HCT116 (cell line): ENCODE measurements around the gene CUBN. TPM values are rescaled to one million over a fixed set of nuclear protein-coding genes. Genes with fewer than 3 reads are reported as not detected.

Experiments
- ATAC-seq: fragments of 200-7000 bp; cut with Tn5 transposase; 2 replicates; pipeline ENCODE4 v1.9.1; 2020; ENCODE audit warnings: mild to moderate bottlenecking, moderate library complexity
- BruUV-seq: library from RNA; stranded (reverse); fragments of 400-500 nt; replicated peaks from 2 replicates; lab custom pipeline; 2021; lab: Mats Ljungman, UMichigan
- CTCF ChIA-PET: fragments of 300-600 bp; sonication (Branson Sonifier 250); formaldehyde crosslinking; loops from one replicate; lab custom pipeline; 2021; ENCODE audit warnings: antibody characterized with exemption; lab: Charles Lee
- POLR2A ChIA-PET: fragments of 300-600, 350-600 bp; sonication (Branson Sonifier 250); formaldehyde crosslinking; loops from one replicate; lab custom pipeline; 2021; ENCODE audit warnings: antibody characterized with exemption; lab: Charles Lee
- RAD21 ChIA-PET, 2 experiments: fragments of 300-600 bp; sonication (Branson Sonifier 250); formaldehyde crosslinking; loops; one replicate each; lab custom pipeline; 2023; ENCODE audit warnings: low total read pairs in 2 of 2; ENCODE audit not compliant: uncharacterized antibody in 2 of 2, unreplicated experiment in 2 of 2, low non-redundant PET in 1 of 2; lab: Charles Lee
- DNase-seq: peaks from one replicate; pipeline ENCODE4 v3.0.0-alpha.2; 2010; ENCODE audit warnings: low read depth, low spot score
- H2AFZ ChIP-seq: fragments of 200-600 bp; shearing (Covaris generic), sonication (generic); 2 replicates; pipeline ENCODE4 v1.6.1; 2017; ENCODE audit warnings: low read depth, mixed run types, mixed read lengths, antibody characterized with exemption, low read length; ENCODE audit not compliant: poor library complexity, severe bottlenecking
- H3K27ac ChIP-seq: 2 replicates; pipeline ENCODE4 v1.5.1; 2012; ENCODE audit warnings: low read depth, low read length
- H3K27me3 ChIP-seq: fragments of 200-600 bp; sonication (generic); 2 replicates; pipeline ENCODE4 v1.6.1; 2016; ENCODE audit warnings: mixed run types, low read length, mixed read lengths; ENCODE audit not compliant: insufficient read depth
- H3K36me3 ChIP-seq, 2 experiments: fragments of 200-500 bp in 1 of 2; fragments of 200-600 bp in 1 of 2; sonication (Bioruptor generic) in 1 of 2; sonication (generic) in 1 of 2; 2 replicates each; pipeline versions ENCODE4 v1.5.1 to v1.6.1; 2014 to 2016; ENCODE audit warnings: low read length in 2 of 2, inconsistent platforms in 1 of 2, mixed read lengths in 1 of 2, mixed run types in 1 of 2; ENCODE audit not compliant: insufficient read depth in 2 of 2, control insufficient read depth in 1 of 2
- H3K4me1 ChIP-seq, 2 experiments: fragments of 200-600 bp in 1 of 2; sonication (generic) in 1 of 2; 2 replicates each; pipeline versions ENCODE4 v1.5.1 to v1.6.1; 2012 to 2017; ENCODE audit warnings: low read length in 2 of 2, inconsistent platforms in 1 of 2, mild to moderate bottlenecking in 1 of 2, mixed read lengths in 1 of 2, mixed run types in 1 of 2, moderate library complexity in 1 of 2; ENCODE audit not compliant: insufficient read depth in 2 of 2, control insufficient read depth in 1 of 2
- H3K4me2 ChIP-seq: fragments of 200-600 bp; sonication (generic); 2 replicates; pipeline ENCODE4 v1.6.1; 2017; ENCODE audit warnings: mixed run types, low read length, mixed read lengths
- H3K4me3 ChIP-seq, 2 experiments: fragments of 200-600 bp in 1 of 2; sonication (generic) in 1 of 2; replicated peaks in 1 of 2; 2 replicates each; pipeline ENCODE4 v1.5.1; 2011 to 2016; ENCODE audit warnings: low read length in 2 of 2, control low read depth in 1 of 2, low read depth in 1 of 2, mild to moderate bottlenecking in 1 of 2, mixed read lengths in 1 of 2, mixed run types in 1 of 2
- H3K79me2 ChIP-seq: fragments of 200-600 bp; sonication (generic); 2 replicates; pipeline ENCODE4 v1.6.1; 2017; ENCODE audit warnings: mild to moderate bottlenecking, mixed run types, low read length, moderate library complexity, mixed read lengths; ENCODE audit not compliant: insufficient read depth
- H3K9ac ChIP-seq: fragments of 200-600 bp; sonication (generic); 2 replicates; pipeline ENCODE4 v1.6.1; 2016; ENCODE audit warnings: low read length, mixed read lengths
- H3K9me2 ChIP-seq: fragments of 200-600 bp; sonication (generic), shearing (Covaris generic); 2 replicates; pipeline ENCODE4 v1.6.1; 2017; ENCODE audit warnings: mixed run types, mild to moderate bottlenecking, moderate library complexity; ENCODE audit not compliant: insufficient read depth
- H3K9me3 ChIP-seq, 2 experiments: fragments of 200-500 bp in 1 of 2; fragments of 200-600 bp in 1 of 2; sonication (Bioruptor generic) in 1 of 2; sonication (generic) in 1 of 2; 2 replicates each; pipeline ENCODE4 v1.6.1; 2014 to 2017; ENCODE audit warnings: low read length in 2 of 2, mixed read lengths in 2 of 2, inconsistent platforms in 1 of 2, low read depth in 1 of 2, mild to moderate bottlenecking in 1 of 2, mixed run types in 1 of 2, moderate library complexity in 1 of 2; ENCODE audit not compliant: control insufficient read depth in 1 of 2, insufficient read depth in 1 of 2
- H4K20me1 ChIP-seq: fragments of 200-600 bp; sonication (generic), shearing (Covaris generic); 2 replicates; pipeline ENCODE4 v1.6.1; 2017; ENCODE audit warnings: mixed run types, mild to moderate bottlenecking, moderate library complexity; ENCODE audit not compliant: insufficient read depth
- CEBPB ChIP-seq: IDR thresholded peaks from 2 replicates; pipeline ENCODE4 v1.6.1; 2012; ENCODE audit warnings: low read depth
- EGR1 ChIP-seq: IDR thresholded peaks from 2 replicates; pipeline ENCODE4 v1.6.1; 2012; ENCODE audit warnings: low read depth
- ELF1 ChIP-seq: IDR thresholded peaks from 2 replicates; pipeline ENCODE4 v1.6.1; 2012; ENCODE audit warnings: low read depth, borderline replicate concordance
- EZH2 ChIP-seq: fragments of 200-600 bp; sonication (generic); IDR thresholded peaks from 2 replicates; pipeline ENCODE4 v1.6.1; 2017; ENCODE audit warnings: antibody characterized with exemption, mixed run types
- EZH2phosphoT487 ChIP-seq: fragments of 200-600 bp; IDR thresholded peaks from 2 replicates; pipeline ENCODE4 v1.6.1; 2018; ENCODE audit warnings: antibody characterized with exemption, borderline replicate concordance
- FOSL1 ChIP-seq: IDR thresholded peaks from 2 replicates; pipeline ENCODE4 v1.6.1; 2012; ENCODE audit warnings: low read depth
- JUND ChIP-seq: IDR thresholded peaks from 2 replicates; pipeline ENCODE4 v1.6.1; 2012
- POLR2A ChIP-seq: IDR thresholded peaks from 2 replicates; pipeline ENCODE4 v1.7.0; 2011; ENCODE audit warnings: borderline replicate concordance; ENCODE audit not compliant: insufficient read depth, insufficient read length; ENCODE audit errors: extremely low read depth
- POLR2AphosphoS5 ChIP-seq: IDR thresholded peaks from 2 replicates; pipeline ENCODE4 v1.6.1; 2011; ENCODE audit warnings: mild to moderate bottlenecking, low read depth, low read length, moderate library complexity
- RAD21 ChIP-seq: IDR thresholded peaks from 2 replicates; pipeline ENCODE4 v1.6.1; 2012; ENCODE audit warnings: low read depth, mild to moderate bottlenecking
- SP1 ChIP-seq: IDR thresholded peaks from 2 replicates; pipeline ENCODE4 v1.6.1; 2012; ENCODE audit warnings: low read depth
- SRF ChIP-seq: IDR thresholded peaks from 2 replicates; pipeline ENCODE4 v1.6.1; 2012; ENCODE audit warnings: low read depth
- TCF7L2 ChIP-seq: IDR thresholded peaks from 2 replicates; pipeline ENCODE4 v1.7.0; 2011; ENCODE audit warnings: borderline replicate concordance, inconsistent platforms; ENCODE audit not compliant: insufficient read depth, insufficient read length; ENCODE audit errors: extremely low read depth
- YY1 ChIP-seq: IDR thresholded peaks from 2 replicates; pipeline ENCODE4 v1.6.1; 2011; ENCODE audit warnings: low read length, low read depth, moderate library complexity, mild to moderate bottlenecking; ENCODE audit not compliant: insufficient replicate concordance; ENCODE audit errors: extremely low read depth
- ZNF274 ChIP-seq: fragments of 200-500 bp; sonication (Bioruptor generic); IDR thresholded peaks from 2 replicates; pipeline ENCODE4 v1.6.1; 2014; ENCODE audit warnings: mild to moderate bottlenecking, low read depth, low read length, inconsistent platforms
- intact Hi-C: fragments of 100-400 bp; cut with micrococcal nuclease; formaldehyde crosslinking; loops from 2 replicates; pipeline ENCODE4 v1.10.0; 2022
- total RNA-seq: library from RNA; stranded (reverse); gene quantifications from one replicate; pipeline ENCODE4 v1.2.1, GENCODE V29; 2021; ENCODE audit not compliant: unreplicated experiment
- TF ChIP-seq, protein P1 (sequence below): IDR thresholded peaks from 2 replicates; pipeline ENCODE4 v1.6.1; 2011; ENCODE audit warnings: mild to moderate bottlenecking, low read length, moderate library complexity; ENCODE audit not compliant: insufficient replicate concordance; ENCODE audit errors: extremely low read depth
- TF ChIP-seq, protein P2 (sequence below), 3 experiments: fragments of 200-600 bp in 1 of 3; sonication (generic) in 1 of 3; IDR thresholded peaks in 2 of 3; conservative IDR thresholded peaks in 1 of 3; 2 replicates each; pipeline ENCODE4 v1.5.1; 2012 to 2017; ENCODE audit warnings: low read depth in 2 of 3, low read length in 2 of 3, antibody characterized with exemption in 1 of 3, borderline replicate concordance in 1 of 3, control low read depth in 1 of 3, mild to moderate bottlenecking in 1 of 3, mixed read lengths in 1 of 3, mixed run types in 1 of 3, moderate library complexity in 1 of 3; ENCODE audit not compliant: insufficient read depth in 1 of 3
- TF ChIP-seq, protein P3 (sequence below): IDR thresholded peaks from 2 replicates; pipeline ENCODE4 v1.6.1; 2012; ENCODE audit warnings: low read depth
- TF ChIP-seq, protein P4 (sequence below): IDR thresholded peaks from 2 replicates; pipeline ENCODE4 v1.6.1; 2012
- TF ChIP-seq, protein P5 (sequence below): IDR thresholded peaks from 2 replicates; pipeline ENCODE4 v1.6.1; 2012

Gene CUBN
- total RNA-seq, 1 experiment from 2014 or later = 1.2 TPM

DNA sequence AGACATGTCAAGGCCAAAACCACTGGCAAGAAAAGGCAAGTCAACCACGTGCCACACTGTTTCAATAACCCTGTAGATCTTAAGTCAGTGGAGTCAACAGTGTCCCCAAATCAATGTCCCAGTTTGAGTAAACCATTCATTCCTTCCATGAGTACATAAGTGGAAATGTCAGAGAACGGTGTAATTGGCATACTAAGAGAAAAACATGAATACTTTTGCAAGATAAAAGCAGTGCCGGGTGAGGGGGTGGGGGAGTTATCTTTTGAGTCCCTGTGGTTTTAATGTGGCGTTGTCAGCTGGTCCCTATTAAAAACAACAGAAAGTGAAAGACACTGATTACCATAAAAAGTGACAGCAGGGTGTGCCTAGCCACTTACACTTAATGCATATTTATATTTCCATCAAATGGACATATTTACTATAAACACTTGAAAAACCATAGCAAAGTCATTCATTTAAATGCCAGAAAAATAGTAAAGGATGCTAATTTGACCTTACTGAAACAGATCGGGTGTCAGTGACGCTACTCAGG lies 350.2 kb downstream of the CUBN start:
- Histone ChIP-seq H3K36me3 (no peaks in the 10 kb centered on the region), H3K9ac (no peak overlapping the region), H3K27ac (no peak overlapping the region), H2AFZ (no peak overlapping the region), H3K27me3 (no peaks in the 10 kb centered on the region), H3K4me1 (no peaks in the 10 kb centered on the region), H3K4me3 (no peak overlapping the region), H3K9me2 (no peaks in the 10 kb centered on the region), H3K9me3 (no peaks in the 10 kb centered on the region), H3K79me2 (no peaks in the 10 kb centered on the region), H3K4me2 (no peak overlapping the region), H4K20me1 (no peaks in the 10 kb centered on the region)
- CTCF ChIA-PET = no interaction called here
- TSS peak; percentile 16 for BruUV-seq
- intact Hi-C loops = loop anchor here (5.0 to 10.0 kb wide), 2 partner anchors 465 to 732 kb away; no protein-coding TSS in a partner anchor
- RAD21 ChIA-PET = no interaction called here
- POLR2A ChIA-PET = no interaction called here
- TF ChIP-seq SRF (no peak), RAD21 (no peak), POLR2A (no peak), CEBPB (no peak), FOSL1 (no peak), EZH2phosphoT487 (no peak), SP1 (no peak), ZNF274 (no peak), JUND (no peak), YY1 (no peak), POLR2AphosphoS5 (no peak), TCF7L2 (no peak), EGR1 (no peak), ELF1 (no peak), EZH2 (no peak)
- TF ChIP-seq, protein P1, sequence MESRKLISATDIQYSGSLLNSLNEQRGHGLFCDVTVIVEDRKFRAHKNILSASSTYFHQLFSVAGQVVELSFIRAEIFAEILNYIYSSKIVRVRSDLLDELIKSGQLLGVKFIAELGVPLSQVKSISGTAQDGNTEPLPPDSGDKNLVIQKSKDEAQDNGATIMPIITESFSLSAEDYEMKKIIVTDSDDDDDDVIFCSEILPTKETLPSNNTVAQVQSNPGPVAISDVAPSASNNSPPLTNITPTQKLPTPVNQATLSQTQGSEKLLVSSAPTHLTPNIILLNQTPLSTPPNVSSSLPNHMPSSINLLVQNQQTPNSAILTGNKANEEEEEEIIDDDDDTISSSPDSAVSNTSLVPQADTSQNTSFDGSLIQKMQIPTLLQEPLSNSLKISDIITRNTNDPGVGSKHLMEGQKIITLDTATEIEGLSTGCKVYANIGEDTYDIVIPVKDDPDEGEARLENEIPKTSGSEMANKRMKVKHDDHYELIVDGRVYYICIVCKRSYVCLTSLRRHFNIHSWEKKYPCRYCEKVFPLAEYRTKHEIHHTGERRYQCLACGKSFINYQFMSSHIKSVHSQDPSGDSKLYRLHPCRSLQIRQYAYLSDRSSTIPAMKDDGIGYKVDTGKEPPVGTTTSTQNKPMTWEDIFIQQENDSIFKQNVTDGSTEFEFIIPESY = no peak
- TF ChIP-seq, protein P2, sequence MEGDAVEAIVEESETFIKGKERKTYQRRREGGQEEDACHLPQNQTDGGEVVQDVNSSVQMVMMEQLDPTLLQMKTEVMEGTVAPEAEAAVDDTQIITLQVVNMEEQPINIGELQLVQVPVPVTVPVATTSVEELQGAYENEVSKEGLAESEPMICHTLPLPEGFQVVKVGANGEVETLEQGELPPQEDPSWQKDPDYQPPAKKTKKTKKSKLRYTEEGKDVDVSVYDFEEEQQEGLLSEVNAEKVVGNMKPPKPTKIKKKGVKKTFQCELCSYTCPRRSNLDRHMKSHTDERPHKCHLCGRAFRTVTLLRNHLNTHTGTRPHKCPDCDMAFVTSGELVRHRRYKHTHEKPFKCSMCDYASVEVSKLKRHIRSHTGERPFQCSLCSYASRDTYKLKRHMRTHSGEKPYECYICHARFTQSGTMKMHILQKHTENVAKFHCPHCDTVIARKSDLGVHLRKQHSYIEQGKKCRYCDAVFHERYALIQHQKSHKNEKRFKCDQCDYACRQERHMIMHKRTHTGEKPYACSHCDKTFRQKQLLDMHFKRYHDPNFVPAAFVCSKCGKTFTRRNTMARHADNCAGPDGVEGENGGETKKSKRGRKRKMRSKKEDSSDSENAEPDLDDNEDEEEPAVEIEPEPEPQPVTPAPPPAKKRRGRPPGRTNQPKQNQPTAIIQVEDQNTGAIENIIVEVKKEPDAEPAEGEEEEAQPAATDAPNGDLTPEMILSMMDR (IDR thresholded peaks at IDR 0.05 in 2 of 3, conservative IDR thresholded peaks at IDR 0.05 in 1 of 3; ENCODE audit: borderline replicate concordance in 1 of 3, insufficient read depth in 1 of 3, low read depth in 2 of 3, low read length in 2 of 3) = no peak
- TF ChIP-seq, protein P3, sequence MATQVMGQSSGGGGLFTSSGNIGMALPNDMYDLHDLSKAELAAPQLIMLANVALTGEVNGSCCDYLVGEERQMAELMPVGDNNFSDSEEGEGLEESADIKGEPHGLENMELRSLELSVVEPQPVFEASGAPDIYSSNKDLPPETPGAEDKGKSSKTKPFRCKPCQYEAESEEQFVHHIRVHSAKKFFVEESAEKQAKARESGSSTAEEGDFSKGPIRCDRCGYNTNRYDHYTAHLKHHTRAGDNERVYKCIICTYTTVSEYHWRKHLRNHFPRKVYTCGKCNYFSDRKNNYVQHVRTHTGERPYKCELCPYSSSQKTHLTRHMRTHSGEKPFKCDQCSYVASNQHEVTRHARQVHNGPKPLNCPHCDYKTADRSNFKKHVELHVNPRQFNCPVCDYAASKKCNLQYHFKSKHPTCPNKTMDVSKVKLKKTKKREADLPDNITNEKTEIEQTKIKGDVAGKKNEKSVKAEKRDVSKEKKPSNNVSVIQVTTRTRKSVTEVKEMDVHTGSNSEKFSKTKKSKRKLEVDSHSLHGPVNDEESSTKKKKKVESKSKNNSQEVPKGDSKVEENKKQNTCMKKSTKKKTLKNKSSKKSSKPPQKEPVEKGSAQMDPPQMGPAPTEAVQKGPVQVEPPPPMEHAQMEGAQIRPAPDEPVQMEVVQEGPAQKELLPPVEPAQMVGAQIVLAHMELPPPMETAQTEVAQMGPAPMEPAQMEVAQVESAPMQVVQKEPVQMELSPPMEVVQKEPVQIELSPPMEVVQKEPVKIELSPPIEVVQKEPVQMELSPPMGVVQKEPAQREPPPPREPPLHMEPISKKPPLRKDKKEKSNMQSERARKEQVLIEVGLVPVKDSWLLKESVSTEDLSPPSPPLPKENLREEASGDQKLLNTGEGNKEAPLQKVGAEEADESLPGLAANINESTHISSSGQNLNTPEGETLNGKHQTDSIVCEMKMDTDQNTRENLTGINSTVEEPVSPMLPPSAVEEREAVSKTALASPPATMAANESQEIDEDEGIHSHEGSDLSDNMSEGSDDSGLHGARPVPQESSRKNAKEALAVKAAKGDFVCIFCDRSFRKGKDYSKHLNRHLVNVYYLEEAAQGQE = no peak
- TF ChIP-seq, protein P4, sequence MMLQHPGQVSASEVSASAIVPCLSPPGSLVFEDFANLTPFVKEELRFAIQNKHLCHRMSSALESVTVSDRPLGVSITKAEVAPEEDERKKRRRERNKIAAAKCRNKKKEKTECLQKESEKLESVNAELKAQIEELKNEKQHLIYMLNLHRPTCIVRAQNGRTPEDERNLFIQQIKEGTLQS = no peak
- TF ChIP-seq, protein P5, sequence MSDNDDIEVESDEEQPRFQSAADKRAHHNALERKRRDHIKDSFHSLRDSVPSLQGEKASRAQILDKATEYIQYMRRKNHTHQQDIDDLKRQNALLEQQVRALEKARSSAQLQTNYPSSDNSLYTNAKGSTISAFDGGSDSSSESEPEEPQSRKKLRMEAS = no peak
- DNase-seq (no peak), ATAC-seq (no peak)
